H1 (cell line): ENCODE measurements around the gene SLFNL1.

Source experiments
- CTCF ChIP-seq, 3 experiments: IDR thresholded peaks; 1 replicate in 2 of 3; 2 replicates in 1 of 3; pipeline versions ENCODE4 v1.5.1 to v1.6.1; 2011; ENCODE audit warnings: low read length in 3 of 3, mild to moderate bottlenecking in 3 of 3, inconsistent platforms in 2 of 3, low read depth in 1 of 3, moderate library complexity in 1 of 3; ENCODE audit not compliant: insufficient read depth in 1 of 3; ENCODE audit errors: control extremely low read depth in 1 of 3
- MAFK ChIP-seq: IDR thresholded peaks from 2 replicates; pipeline ENCODE4 v1.6.1; 2012; ENCODE audit warnings: low read depth, mild to moderate bottlenecking, improper control_type of control experiment, low read length
- POLR2A ChIP-seq, 2 experiments: IDR thresholded peaks; 1 replicate in 1 of 2; 2 replicates in 1 of 2; pipeline ENCODE4 v1.6.1; 2011; ENCODE audit warnings: low read depth in 2 of 2, low read length in 2 of 2, mild to moderate bottlenecking in 2 of 2; ENCODE audit errors: control extremely low read depth in 1 of 2
- SRF ChIP-seq: IDR thresholded peaks from 2 replicates; pipeline ENCODE4 v1.6.1; 2011; ENCODE audit warnings: mild to moderate bottlenecking, low read depth, low read length, moderate library complexity

GRCh38 chr1:40989066-40989465 is 32.5 kb downstream of the SLFNL1 start:
- no peak for TF ChIP-seq CTCF (IDR thresholded peaks at IDR 0.05; ENCODE audit: control extremely low read depth in 1 of 3, insufficient read depth in 1 of 3, low read depth in 1 of 3, low read length in 3 of 3)
- TF ChIP-seq SRF = no peak
- no peak for TF ChIP-seq MAFK
- no peak for TF ChIP-seq POLR2A (IDR thresholded peaks at IDR 0.05; ENCODE audit: control extremely low read depth in 1 of 2, low read depth in 2 of 2, low read length in 2 of 2)
